ENCODE measurements around the gene HLCS.

- no peak for TF ChIP-seq STAT3 (IDR thresholded peaks at IDR 0.05; ENCODE audit: low read depth, low read length)
- no peak for TF ChIP-seq SRF (IDR thresholded peaks at IDR 0.05; ENCODE audit: low read depth in 2 of 2, low read length in 2 of 2)
- no peak for TF ChIP-seq EP300 (IDR thresholded peaks at IDR 0.05; ENCODE audit: borderline replicate concordance in 1 of 2, control insufficient read depth in 1 of 2, low read depth in 2 of 2, low read length in 2 of 2)
- no peak for TF ChIP-seq SREBF1 (IDR thresholded peaks at IDR 0.05; ENCODE audit: low read length)
- TF ChIP-seq POLR2AphosphoS5 (IDR thresholded peaks at IDR 0.05; ENCODE audit: low read length): no peak
- no peak for TF ChIP-seq CTCF (IDR thresholded peaks at IDR 0.05 in 2 of 3, conservative IDR thresholded peaks at IDR 0.05 in 1 of 3; ENCODE audit: control insufficient read depth in 2 of 3, extremely low read depth in 1 of 3, insufficient read depth in 1 of 3, low read depth in 3 of 3, low read length in 3 of 3)
- TF ChIP-seq IRF3 (IDR thresholded peaks at IDR 0.05): no peak
- TF ChIP-seq USF1 (IDR thresholded peaks at IDR 0.05; ENCODE audit: borderline replicate concordance, extremely low read length, insufficient read depth, low read depth, low read length): no peak
- TF ChIP-seq SIN3A (IDR thresholded peaks at IDR 0.05; ENCODE audit: low read depth, low read length): no peak
- TF ChIP-seq CHD1 (IDR thresholded peaks at IDR 0.05; ENCODE audit: low read depth, low read length): no peak
- no peak for TF ChIP-seq SP1 (IDR thresholded peaks at IDR 0.05; ENCODE audit: low read depth, low read length)
- no peak for TF ChIP-seq ASH2L (IDR thresholded peaks at IDR 0.05; ENCODE audit: borderline replicate concordance, low read depth)
Observed at GRCh38 chr21:36915696-36916245, 50.7 kb downstream of the HLCS start.

All from GM12878 (cell line).